Neuronal stem cell (in vitro differentiated cells): Measurements from ENCODE around the gene GALNT14.

Source experiments
- DNase-seq: peaks from one replicate; pipeline ENCODE4 v3.0.0-alpha.2; 2013; ENCODE audit warnings: low spot score
- H2AFZ ChIP-seq: one replicate; pipeline ENCODE4 v1.6.1; 2013; ENCODE audit warnings: mild to moderate bottlenecking, low read length, inconsistent platforms
- H2AK5ac ChIP-seq: 2 replicates; pipeline ENCODE4 v1.6.1; 2013; ENCODE audit warnings: low read depth, mild to moderate bottlenecking, inconsistent platforms, low read length, moderate library complexity, mixed read lengths
- H2BK120ac ChIP-seq: 2 replicates; pipeline ENCODE4 v1.6.1; 2013; ENCODE audit warnings: low read depth, mild to moderate bottlenecking, inconsistent platforms, low read length, moderate library complexity, mixed read lengths
- H2BK12ac ChIP-seq: one replicate; pipeline ENCODE4 v1.6.1; 2013; ENCODE audit warnings: low read length, inconsistent platforms
- H2BK15ac ChIP-seq: 2 replicates; pipeline ENCODE4 v1.6.1; 2013; ENCODE audit warnings: mild to moderate bottlenecking, low read length, inconsistent platforms, mixed read lengths
- H2BK5ac ChIP-seq: one replicate; pipeline ENCODE4 v1.6.1; 2013; ENCODE audit warnings: inconsistent platforms, mild to moderate bottlenecking, low read length, moderate library complexity
- H3K14ac ChIP-seq: one replicate; pipeline ENCODE4 v1.6.1; 2013; ENCODE audit warnings: low read length, inconsistent platforms
- H3K18ac ChIP-seq: 2 replicates; pipeline ENCODE4 v1.6.1; 2013; ENCODE audit warnings: low read length, inconsistent platforms
- H3K23ac ChIP-seq: 2 replicates; pipeline ENCODE4 v1.6.1; 2013; ENCODE audit warnings: low read depth, mild to moderate bottlenecking, mixed read lengths, low read length, inconsistent platforms; ENCODE audit not compliant: poor library complexity
- H3K27ac ChIP-seq: replicated peaks from 3 replicates; pipeline ENCODE4 v1.5.1; 2013; ENCODE audit warnings: low read length, inconsistent platforms
- H3K27me3 ChIP-seq, 3 experiments: 2 replicates each; pipeline ENCODE4 v1.6.1; 2013; ENCODE audit warnings: low read length in 3 of 3, mild to moderate bottlenecking in 2 of 3, inconsistent platforms in 1 of 3, low read depth in 1 of 3, mixed read lengths in 1 of 3, moderate library complexity in 1 of 3; ENCODE audit not compliant: control insufficient read depth in 3 of 3, insufficient read depth in 3 of 3
- H3K36me3 ChIP-seq, 2 donors: replicated peaks in 1 of 2; 2 replicates each; pipeline ENCODE4 v1.6.1; 2013; ENCODE audit warnings: low read length in 2 of 2; ENCODE audit not compliant: control insufficient read depth in 2 of 2, insufficient read depth in 2 of 2
- H3K4ac ChIP-seq: 2 replicates; pipeline ENCODE4 v1.6.1; 2013; ENCODE audit warnings: inconsistent platforms, mild to moderate bottlenecking, low read length, moderate library complexity
- H3K4me1 ChIP-seq, 2 donors: 1 replicate in 1 of 2; 2 replicates in 1 of 2; pipeline ENCODE4 v1.6.1; 2013; ENCODE audit warnings: low read length in 2 of 2, low read depth in 1 of 2; ENCODE audit not compliant: control insufficient read depth in 2 of 2, insufficient read depth in 1 of 2
- H3K4me2 ChIP-seq: one replicate; pipeline ENCODE4 v1.6.1; 2013; ENCODE audit warnings: mild to moderate bottlenecking, low read length, inconsistent platforms; ENCODE audit not compliant: insufficient read depth, poor library complexity, severe bottlenecking
- H3K4me3 ChIP-seq, 2 donors: 2 replicates each; pipeline ENCODE4 v1.5.1; 2013; ENCODE audit warnings: low read length in 2 of 2, mild to moderate bottlenecking in 2 of 2, inconsistent platforms in 1 of 2, moderate library complexity in 1 of 2
- H3K79me1 ChIP-seq: one replicate; pipeline ENCODE4 v1.6.1; 2013; ENCODE audit warnings: low read depth, mild to moderate bottlenecking, inconsistent platforms, low read length, moderate library complexity
- H3K9ac ChIP-seq: one replicate; pipeline ENCODE4 v1.6.1; 2013; ENCODE audit warnings: mild to moderate bottlenecking, low read depth, low read length, inconsistent platforms; ENCODE audit not compliant: poor library complexity
- H3K9me3 ChIP-seq, 2 donors: replicated peaks in 1 of 2; 2 replicates each; pipeline versions ENCODE3 to v1.6.1; 2013; ENCODE audit warnings: low read length in 2 of 2, mild to moderate bottlenecking in 2 of 2, inconsistent platforms in 1 of 2, low read depth in 1 of 2, mixed read lengths in 1 of 2, moderate library complexity in 1 of 2; ENCODE audit not compliant: control insufficient read depth in 2 of 2, insufficient read depth in 1 of 2
- H4K8ac ChIP-seq: one replicate; pipeline ENCODE4 v1.6.1; 2013; ENCODE audit warnings: low read depth, mild to moderate bottlenecking, inconsistent platforms, low read length, moderate library complexity
- H4K91ac ChIP-seq: one replicate; pipeline ENCODE4 v1.6.1; 2013; ENCODE audit warnings: low read length, low read depth, mild to moderate bottlenecking, inconsistent platforms; ENCODE audit not compliant: poor library complexity
- WGBS, 2 donors: extraction: QIAGEN DNeasy Blood & Tissue Kit; methylation state at CpG; one replicate each; pipeline ENCODE4 v1.1.7; 2013; ENCODE audit warnings: missing lambda C conversion rate in 2 of 2, mixed read lengths in 1 of 2; ENCODE audit not compliant: insufficient read length in 2 of 2, insufficient replicate concordance in 1 of 2; ENCODE audit errors: extremely low coverage in 2 of 2; 5-methylcytosine and 5-hydroxymethylcytosine counted together

Gene GALNT14

DNA sequence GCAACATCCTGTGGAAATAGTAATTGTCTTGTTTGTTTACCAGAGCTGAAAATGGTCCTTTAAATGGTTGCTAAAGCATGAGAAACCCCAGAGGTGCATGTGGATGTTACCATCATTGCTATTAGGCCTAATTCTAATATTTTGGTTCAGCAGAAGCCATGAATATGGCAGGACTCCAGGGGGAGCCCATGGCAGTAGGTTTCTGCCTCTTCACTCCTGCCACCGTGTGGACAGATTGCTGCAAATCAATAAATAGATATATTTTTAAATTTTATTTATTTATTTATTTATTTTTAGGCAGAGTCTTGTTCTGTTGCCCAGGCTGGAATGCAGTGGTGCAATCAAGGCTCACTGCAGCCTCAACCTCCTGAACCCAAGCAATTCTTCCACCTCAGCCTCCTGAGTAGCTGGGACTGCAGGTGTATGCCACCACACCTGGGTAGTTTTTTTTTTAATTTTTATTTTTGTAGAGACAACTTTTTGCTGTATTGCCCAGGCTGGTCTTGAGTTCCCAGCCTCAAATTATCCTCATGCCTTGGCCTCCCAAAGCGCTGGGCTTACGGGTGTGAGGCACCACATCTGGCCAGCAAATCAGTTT, 276.1 kb downstream of the GALNT14 start:
- no peak overlapping the region for H3K4me2 ChIP-seq
- H2BK12ac ChIP-seq = no peak overlapping the region
- H3K36me3 ChIP-seq = no peaks in the 10 kb centered on the region
- H3K23ac ChIP-seq = no peak overlapping the region
- no peaks in the 10 kb centered on the region for H3K27me3 ChIP-seq
- H2BK5ac ChIP-seq = no peak overlapping the region
- H3K9me3 ChIP-seq = no peaks in the 10 kb centered on the region
- no peaks in the 10 kb centered on the region for H3K79me1 ChIP-seq
- H4K91ac ChIP-seq = no peak overlapping the region
- no peak overlapping the region for H2AFZ ChIP-seq
- no peak overlapping the region for H3K14ac ChIP-seq
- no peak overlapping the region for H2BK120ac ChIP-seq
- H4K8ac ChIP-seq = no peak overlapping the region
- no peak overlapping the region for H2AK5ac ChIP-seq
- H3K27ac ChIP-seq = no peak overlapping the region
- H3K9ac ChIP-seq = no peak overlapping the region
- H2BK15ac ChIP-seq = no peak overlapping the region
- no peak overlapping the region for H3K18ac ChIP-seq
- H3K4me3 ChIP-seq = no peak overlapping the region
- peaks cover 0 to 2% of the 10 kb centered on the region in 2 donors for H3K4me1 ChIP-seq
- DNase-seq = peak; percentile 24
- no peak overlapping the region for H3K4ac ChIP-seq
- WGBS, 2 donors = no CpG with 5 or more reads among the region's 3 CpGs

- H3K4me3 ChIP-seq = no peak overlapping the region
- H3K14ac ChIP-seq = no peak overlapping the region
- H2AFZ ChIP-seq = no peak overlapping the region
- no peaks in the 10 kb centered on the region for H3K36me3 ChIP-seq
- no peak overlapping the region for H2BK5ac ChIP-seq
- no peak overlapping the region for H3K23ac ChIP-seq
- H2BK15ac ChIP-seq = no peak overlapping the region
- H3K18ac ChIP-seq = no peak overlapping the region
- peaks cover 0 to 2% of the 10 kb centered on the region in 2 donors for H3K4me1 ChIP-seq
- H3K4me2 ChIP-seq = no peak overlapping the region
- H2BK12ac ChIP-seq = no peak overlapping the region
- H3K27me3 ChIP-seq = no peaks in the 10 kb centered on the region
- H3K27ac ChIP-seq = no peak overlapping the region
- DNase-seq = no peak
- H3K9me3 ChIP-seq = no peaks in the 10 kb centered on the region
- H3K79me1 ChIP-seq = no peaks in the 10 kb centered on the region
- WGBS, 2 donors = no CpG with 5 or more reads among the region's 4 CpGs
- H3K4ac ChIP-seq = no peak overlapping the region
- H4K8ac ChIP-seq = no peak overlapping the region
- H2AK5ac ChIP-seq = no peak overlapping the region
- H4K91ac ChIP-seq = no peak overlapping the region
- H3K9ac ChIP-seq = no peak overlapping the region
- H2BK120ac ChIP-seq = no peak overlapping the region
Measured at GRCh38 chr2:30860726-30861125, 277.5 kb downstream of the GALNT14 start.
